NB4 (cell line): ENCODE measurements around the gene TTL.

Source experiments
- POLR2A ChIP-seq: IDR thresholded peaks from 2 replicates; pipeline ENCODE4 v1.6.1; 2011; ENCODE audit warnings: mild to moderate bottlenecking; ENCODE audit not compliant: insufficient read length; ENCODE audit errors: extremely low read depth
- TF ChIP-seq, protein P1 (sequence below): IDR thresholded peaks from one replicate; pipeline ENCODE4 v1.5.1; 2012; ENCODE audit warnings: low read depth, low read length

DNA sequence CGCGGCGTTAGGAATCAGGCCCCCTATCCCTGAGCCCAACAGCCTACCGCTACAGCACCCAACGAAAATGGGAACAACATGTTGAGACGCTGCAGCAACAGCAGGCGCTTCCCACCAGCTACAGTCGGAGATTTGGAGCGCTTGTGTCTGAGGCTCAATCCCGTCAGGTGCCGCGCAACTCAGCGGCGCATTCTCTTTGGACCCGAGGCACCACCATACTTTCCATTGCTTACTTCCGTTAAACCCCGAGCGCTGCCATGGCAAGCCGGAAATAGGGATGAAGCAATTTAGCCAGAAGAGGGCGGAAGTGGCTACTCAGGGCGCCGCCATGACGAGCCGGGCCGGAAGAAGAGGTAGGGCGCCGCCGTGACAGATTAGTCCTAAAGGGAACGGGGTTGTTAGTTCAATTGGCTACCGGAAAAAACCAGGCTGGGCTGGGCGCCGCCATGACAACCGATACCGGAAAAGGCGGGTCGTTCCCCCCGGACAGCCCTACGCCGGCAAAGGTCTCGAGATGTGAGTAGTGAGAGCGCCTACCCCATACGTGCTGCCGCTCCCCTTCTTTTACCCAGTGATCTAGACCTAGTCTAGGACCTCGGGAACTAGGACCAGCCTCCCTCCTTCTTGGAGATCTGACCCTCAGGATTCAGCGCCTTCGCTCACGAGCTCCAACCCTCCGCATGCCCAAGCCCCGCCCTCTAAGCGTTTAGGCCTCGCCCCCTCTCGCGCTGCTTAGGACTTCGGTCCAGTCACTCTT is 102.4 kb downstream of the TTL start, which contains the start of gene CHCHD5:
- TF ChIP-seq, protein P1, sequence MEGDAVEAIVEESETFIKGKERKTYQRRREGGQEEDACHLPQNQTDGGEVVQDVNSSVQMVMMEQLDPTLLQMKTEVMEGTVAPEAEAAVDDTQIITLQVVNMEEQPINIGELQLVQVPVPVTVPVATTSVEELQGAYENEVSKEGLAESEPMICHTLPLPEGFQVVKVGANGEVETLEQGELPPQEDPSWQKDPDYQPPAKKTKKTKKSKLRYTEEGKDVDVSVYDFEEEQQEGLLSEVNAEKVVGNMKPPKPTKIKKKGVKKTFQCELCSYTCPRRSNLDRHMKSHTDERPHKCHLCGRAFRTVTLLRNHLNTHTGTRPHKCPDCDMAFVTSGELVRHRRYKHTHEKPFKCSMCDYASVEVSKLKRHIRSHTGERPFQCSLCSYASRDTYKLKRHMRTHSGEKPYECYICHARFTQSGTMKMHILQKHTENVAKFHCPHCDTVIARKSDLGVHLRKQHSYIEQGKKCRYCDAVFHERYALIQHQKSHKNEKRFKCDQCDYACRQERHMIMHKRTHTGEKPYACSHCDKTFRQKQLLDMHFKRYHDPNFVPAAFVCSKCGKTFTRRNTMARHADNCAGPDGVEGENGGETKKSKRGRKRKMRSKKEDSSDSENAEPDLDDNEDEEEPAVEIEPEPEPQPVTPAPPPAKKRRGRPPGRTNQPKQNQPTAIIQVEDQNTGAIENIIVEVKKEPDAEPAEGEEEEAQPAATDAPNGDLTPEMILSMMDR: no peak
- TF ChIP-seq POLR2A: peak; percentile 46
